ENCODE data around the gene NELL2.

NELL2 gene

GRCh38 chr12:44677724-44678123, 198.4 kb downstream of the NELL2 start:
- no peak for DNase-seq

- no peak for DNase-seq
These were observed 201.2 kb downstream of the NELL2 start for GRCh38 chr12:44674875-44675274.

- no peak for DNase-seq
These were observed 202.3 kb downstream of the NELL2 start for GRCh38 chr12:44673811-44674210.

- no peak for DNase-seq
These were observed 204.1 kb downstream of the NELL2 start for GRCh38 chr12:44672042-44672441.

- DNase-seq = no peak
These were observed 207.7 kb downstream of the NELL2 start for GRCh38 chr12:44668443-44668842.

- DNase-seq = no peak
These were observed 208.7 kb downstream of the NELL2 start for GRCh38 chr12:44667461-44667860.

GRCh38 chr12:44663291-44663690, 212.8 kb downstream of the NELL2 start:
- no peak for DNase-seq

- no peak for DNase-seq
These were observed 220.3 kb downstream of the NELL2 start for GRCh38 chr12:44655846-44656245.

- DNase-seq = no peak
These were observed 221.2 kb downstream of the NELL2 start for GRCh38 chr12:44654646-44655639.

GRCh38 chr12:44653861-44654527, 222.1 kb downstream of the NELL2 start:
- DNase-seq = no peak

- no peak for DNase-seq
These were observed 226.4 kb downstream of the NELL2 start for GRCh38 chr12:44649693-44650092.

- DNase-seq = no peak
These were observed 228.0 kb downstream of the NELL2 start for GRCh38 chr12:44647917-44648690.

- no peak for DNase-seq
These were observed 235.5 kb downstream of the NELL2 start for GRCh38 chr12:44640427-44641190.

- no peak for DNase-seq
These were observed 238.2 kb downstream of the NELL2 start for GRCh38 chr12:44637875-44638274.

- no peak for DNase-seq
These were observed 247.9 kb downstream of the NELL2 start for GRCh38 chr12:44628180-44628579.

- DNase-seq = no peak
These were observed 248.5 kb downstream of the NELL2 start for GRCh38 chr12:44627387-44628166.

- DNase-seq = no peak
These were observed 249.2 kb downstream of the NELL2 start for GRCh38 chr12:44626883-44627282.

GRCh38 chr12:44618946-44619345, 257.2 kb downstream of the NELL2 start:
- DNase-seq = no peak

GRCh38 chr12:44616402-44616801, 259.7 kb downstream of the NELL2 start:
- DNase-seq = no peak

- DNase-seq = no peak
These were observed 264.6 kb downstream of the NELL2 start for GRCh38 chr12:44611538-44611937.

- no peak for DNase-seq
These were observed 272.4 kb downstream of the NELL2 start for GRCh38 chr12:44603701-44604100.

- DNase-seq = no peak
These were observed 283.5 kb downstream of the NELL2 start for GRCh38 chr12:44592626-44593025.

Measured in activated CD8-positive, alpha-beta memory T cell treated with anti-CD3 and anti-CD28 coated beads, Interleukin-2, amount 50 U/mL, for 4 hours (primary cell).